Thymus (tissue), 11 donors: ENCODE results near the gene SULT1A3. TPM values are rescaled to one million over a fixed set of nuclear protein-coding genes. Genes with fewer than 3 reads are reported as not detected.
"Not testable (repeated sequence)": the region's sequence is repeated elsewhere in the genome, so short reads cannot be mapped to it uniquely, and the experiment has no call there.

Source experiments
- DNase-seq, 9 donors: peaks; one replicate each; pipeline ENCODE4 v3.0.0-alpha.2; 2013; ENCODE audit warnings: low spot score in 9 of 9, low read depth in 6 of 9, missing footprints in 1 of 9
- H3K27ac ChIP-seq, 2 donors: one replicate each; pipeline ENCODE4 v1.5.1; 2013; ENCODE audit warnings: control low read depth in 1 of 2, low read depth in 1 of 2, low read length in 1 of 2, mild to moderate bottlenecking in 1 of 2, moderate library complexity in 1 of 2
- H3K27me3 ChIP-seq, 2 donors: one replicate each; pipeline ENCODE4 v1.5.1; 2013; ENCODE audit warnings: low read length in 1 of 2; ENCODE audit not compliant: control insufficient read depth in 2 of 2, insufficient read depth in 1 of 2
- H3K36me3 ChIP-seq, 2 donors: one replicate each; pipeline ENCODE4 v1.5.1; 2013; ENCODE audit warnings: low read length in 1 of 2, mild to moderate bottlenecking in 1 of 2, moderate library complexity in 1 of 2; ENCODE audit not compliant: control insufficient read depth in 2 of 2, insufficient read depth in 2 of 2
- H3K4me1 ChIP-seq, 2 donors: one replicate each; pipeline ENCODE4 v1.5.1; 2013; ENCODE audit warnings: low read length in 2 of 2; ENCODE audit not compliant: control insufficient read depth in 2 of 2, insufficient read depth in 2 of 2
- H3K4me3 ChIP-seq, 2 donors: one replicate each; pipeline ENCODE4 v1.5.1; 2013; ENCODE audit warnings: low read length in 2 of 2, control low read depth in 1 of 2, mild to moderate bottlenecking in 1 of 2
- H3K9me3 ChIP-seq, 2 donors: one replicate each; pipeline ENCODE4 v1.5.1; 2013; ENCODE audit warnings: low read length in 1 of 2, mild to moderate bottlenecking in 1 of 2; ENCODE audit not compliant: control insufficient read depth in 2 of 2, insufficient read depth in 1 of 2
- WGBS: extraction: QIAGEN DNeasy Blood & Tissue Kit; methylation state at CpG from one replicate; pipeline ENCODE4 v1.1.7; 2013; 5-methylcytosine and 5-hydroxymethylcytosine counted together
- polyA plus RNA-seq: library from polyadenylated mRNA; stranded (reverse); fragments of 200-250 nt; gene quantifications from one replicate; pipeline ENCODE4 v1.2.3, GENCODE V29; 2013
- total RNA-seq: library from RNA; stranded (reverse); fragments of 120-200 nt; gene quantifications from one replicate; pipeline ENCODE4 v1.2.4, GENCODE V29; 2013
- donor health status: healthy.

SULT1A3 gene
- total and polyA plus RNA-seq, 2 donors: 10.6 to 122 TPM

DNA sequence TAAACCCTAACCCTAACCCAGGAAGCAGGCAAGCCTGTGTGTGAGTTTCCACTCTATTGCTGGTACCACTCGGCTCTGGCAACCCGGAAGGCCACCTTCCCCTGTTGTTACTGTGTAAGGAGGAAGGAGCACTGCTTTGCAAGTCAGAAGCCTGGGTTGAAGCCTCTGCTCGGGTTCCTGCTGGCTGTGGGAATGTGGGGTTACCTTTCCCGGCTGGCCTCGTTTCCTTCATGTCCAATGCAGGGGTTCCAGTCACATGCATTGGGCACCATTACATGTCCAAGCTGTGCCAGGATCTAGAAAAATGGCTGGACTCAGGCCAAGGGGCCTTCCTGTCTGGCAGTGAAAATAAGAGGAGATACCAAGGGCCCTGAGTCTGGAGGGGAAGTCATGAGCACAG is 18.0 kb downstream of the SULT1A3 start:
- H3K4me3 ChIP-seq, H3K27ac ChIP-seq, H3K36me3 ChIP-seq, H3K9me3 ChIP-seq, H3K27me3 ChIP-seq, DNase-seq, H3K4me1 ChIP-seq: not testable (repeated sequence)
- WGBS: 90% methylated on average over 4 of the region's 5 CpGs

- H3K4me3 ChIP-seq, H3K9me3 ChIP-seq, H3K27ac ChIP-seq, H3K4me1 ChIP-seq, H3K27me3 ChIP-seq, DNase-seq, H3K36me3 ChIP-seq: not testable (repeated sequence)
- no CpG with 5 or more reads among the region's 4 CpGs for WGBS
These were observed 49.3 kb downstream of the SULT1A3 start, which contains the start of gene NPIPB13 for GRCh38 chr16:30248379-30248778. Gene NPIPB13 (minus strand): TSS chr16:30248479. CDS start chr16:30245573, 2,906 bp downstream.

Other genes starting within 250 kb of the SULT1A3 start
- 61.4 TPM for gene TMEM219, start 237.2 kb upstream of the SULT1A3 start, total RNA-seq
- gene TMEM219, start 237.2 kb upstream of the SULT1A3 start, polyA plus RNA-seq: 155 TPM
- gene TAOK2, start 225.4 kb upstream of the SULT1A3 start, total RNA-seq: 18.5 TPM
- 28.7 TPM for gene TAOK2, start 225.4 kb upstream of the SULT1A3 start, polyA plus RNA-seq
- gene HIRIP3, start 203.6 kb upstream of the SULT1A3 start, total RNA-seq: 19.9 TPM
- 14.8 TPM for gene HIRIP3, start 203.6 kb upstream of the SULT1A3 start, polyA plus RNA-seq
- 48.1 TPM for gene INO80E, start 203.0 kb upstream of the SULT1A3 start, total RNA-seq
- gene INO80E, start 203.0 kb upstream of the SULT1A3 start, polyA plus RNA-seq: 84.5 TPM
- 0.24 TPM for gene DOC2A, start 188.2 kb upstream of the SULT1A3 start, total RNA-seq
- 1.3 TPM for gene DOC2A, start 188.2 kb upstream of the SULT1A3 start, polyA plus RNA-seq
- not detected for gene C16orf92, start 176.1 kb upstream of the SULT1A3 start, total RNA-seq
- not detected for gene C16orf92, start 176.1 kb upstream of the SULT1A3 start, polyA plus RNA-seq
- 0.24 TPM for gene TLCD3B, start 168.0 kb upstream of the SULT1A3 start, total RNA-seq
- 0.68 TPM for gene TLCD3B, start 168.0 kb upstream of the SULT1A3 start, polyA plus RNA-seq
- 523 TPM for gene ALDOA, start 133.5 kb upstream of the SULT1A3 start, total RNA-seq
- 451 TPM for gene ALDOA, start 133.5 kb upstream of the SULT1A3 start, polyA plus RNA-seq
- gene PPP4C, start 123.3 kb upstream of the SULT1A3 start, total RNA-seq: 87.3 TPM
- gene PPP4C, start 123.3 kb upstream of the SULT1A3 start, polyA plus RNA-seq: 106 TPM
- 0.52 TPM for gene TBX6, start 107.3 kb upstream of the SULT1A3 start, total RNA-seq
- 2.6 TPM for gene TBX6, start 107.3 kb upstream of the SULT1A3 start, polyA plus RNA-seq
- 32.6 TPM for gene YPEL3, start 103.0 kb upstream of the SULT1A3 start, total RNA-seq
- 231 TPM for gene YPEL3, start 103.0 kb upstream of the SULT1A3 start, polyA plus RNA-seq
- 1.3 TPM for gene GDPD3, start 85.7 kb upstream of the SULT1A3 start, total RNA-seq
- 24.2 TPM for gene GDPD3, start 85.7 kb upstream of the SULT1A3 start, polyA plus RNA-seq
- 14.9 TPM for gene MAPK3, start 76.0 kb upstream of the SULT1A3 start, total RNA-seq
- gene MAPK3, start 76.0 kb upstream of the SULT1A3 start, polyA plus RNA-seq: 43.9 TPM
- 312 TPM for gene CORO1A, start 15.7 kb upstream of the SULT1A3 start, total RNA-seq
- 554 TPM for gene CORO1A, start 15.7 kb upstream of the SULT1A3 start, polyA plus RNA-seq
- 161 TPM for gene BOLA2B, start 5.6 kb upstream of the SULT1A3 start, total RNA-seq
- 131 TPM for gene BOLA2B, start 5.6 kb upstream of the SULT1A3 start, polyA plus RNA-seq
- 32.6 TPM for gene SLX1A, start 5.4 kb upstream of the SULT1A3 start, total RNA-seq
- 48.8 TPM for gene SLX1A, start 5.4 kb upstream of the SULT1A3 start, polyA plus RNA-seq
- gene NPIPB13, start 49.2 kb downstream of the SULT1A3 start, total RNA-seq: 0.66 TPM
- 10.1 TPM for gene NPIPB13, start 49.2 kb downstream of the SULT1A3 start, polyA plus RNA-seq
- 49.5 TPM for gene CD2BP2, start 156.1 kb downstream of the SULT1A3 start, total RNA-seq
- gene CD2BP2, start 156.1 kb downstream of the SULT1A3 start, polyA plus RNA-seq: 48.0 TPM
- gene TBC1D10B, start 171.2 kb downstream of the SULT1A3 start, total RNA-seq: 12.1 TPM
- 25.0 TPM for gene TBC1D10B, start 171.2 kb downstream of the SULT1A3 start, polyA plus RNA-seq
- gene MYL11, start 175.5 kb downstream of the SULT1A3 start, total RNA-seq: 11.7 TPM
- gene MYL11, start 175.5 kb downstream of the SULT1A3 start, polyA plus RNA-seq: 12.5 TPM
- 173 TPM for gene SEPTIN1, start 183.3 kb downstream of the SULT1A3 start, total RNA-seq
- 337 TPM for gene SEPTIN1, start 183.3 kb downstream of the SULT1A3 start, polyA plus RNA-seq
- gene ZNF48, start 196.2 kb downstream of the SULT1A3 start, total RNA-seq: 12.9 TPM
- gene ZNF48, start 196.2 kb downstream of the SULT1A3 start, polyA plus RNA-seq: 5.9 TPM
- gene ZNF771, start 208.4 kb downstream of the SULT1A3 start, total RNA-seq: 4.1 TPM
- 3.7 TPM for gene ZNF771, start 208.4 kb downstream of the SULT1A3 start, polyA plus RNA-seq
- gene DCTPP1, start 230.8 kb downstream of the SULT1A3 start, total RNA-seq: 27.4 TPM
- 20.6 TPM for gene DCTPP1, start 230.8 kb downstream of the SULT1A3 start, polyA plus RNA-seq
- 15.2 TPM for gene SEPHS2, start 246.6 kb downstream of the SULT1A3 start, total RNA-seq
- gene SEPHS2, start 246.6 kb downstream of the SULT1A3 start, polyA plus RNA-seq: 63.9 TPM